Loucy (cell line): ENCODE measurements around the gene GDPD5.
A peak's percentile ranks its signal among the peaks of the same experiment; 100 is the strongest.

Experiments
- H2AFZ ChIP-seq: fragments of 200-600 bp; sonication (generic); 2 replicates; pipeline ENCODE4 v1.6.0; 2016; ENCODE audit warnings: antibody characterized with exemption, mild to moderate bottlenecking, low read length, moderate library complexity
- H3F3A ChIP-seq: fragments of 200-600 bp; 2 replicates; pipeline ENCODE4 v1.6.0; 2016; ENCODE audit warnings: antibody characterized with exemption, low read depth, mild to moderate bottlenecking
- H3K27me3 ChIP-seq: fragments of 200-600 bp; sonication (generic); 2 replicates; pipeline ENCODE4 v1.6.1; 2014; ENCODE audit warnings: low read length, mild to moderate bottlenecking; ENCODE audit not compliant: insufficient read depth, poor library complexity, severe bottlenecking
- H3K36me3 ChIP-seq: fragments of 200-600 bp; sonication (generic); 2 replicates; pipeline ENCODE4 v1.6.1; 2016; ENCODE audit warnings: low read length; ENCODE audit not compliant: insufficient read depth
- H3K4me1 ChIP-seq: fragments of 200-600 bp; sonication (generic); 2 replicates; pipeline ENCODE4 v1.5.1; 2014; ENCODE audit warnings: low read length, mild to moderate bottlenecking; ENCODE audit not compliant: insufficient read depth, poor library complexity, severe bottlenecking
- H3K4me2 ChIP-seq: fragments of 200-600 bp; sonication (generic); 2 replicates; pipeline ENCODE4 v1.6.0; 2014; ENCODE audit warnings: antibody characterized with exemption, low read length, low read depth, mild to moderate bottlenecking; ENCODE audit not compliant: poor library complexity, severe bottlenecking
- H3K4me3 ChIP-seq: fragments of 200-600 bp; sonication (generic); 2 replicates; pipeline ENCODE4 v1.5.1; 2014; ENCODE audit warnings: low read length, mild to moderate bottlenecking, mixed read lengths; ENCODE audit not compliant: poor library complexity, severe bottlenecking
- H3K79me2 ChIP-seq: fragments of 200-600 bp; sonication (generic); 2 replicates; pipeline ENCODE4 v1.6.1; 2014; ENCODE audit warnings: low read length; ENCODE audit not compliant: insufficient read depth
- H3K9ac ChIP-seq: fragments of 200-600 bp; sonication (generic); 2 replicates; pipeline ENCODE4 v1.6.0; 2014; ENCODE audit warnings: mild to moderate bottlenecking, low read depth, low read length, moderate library complexity; ENCODE audit not compliant: poor library complexity, severe bottlenecking
- H3K9me2 ChIP-seq: fragments of 200-600 bp; sonication (generic); replicated peaks from 2 replicates; pipeline ENCODE4 v1.6.1; 2016; ENCODE audit warnings: low read depth, low read length, mixed read lengths
- H3K9me3 ChIP-seq: fragments of 200-600 bp; sonication (generic); 2 replicates; pipeline ENCODE4 v1.6.1; 2014; ENCODE audit warnings: mild to moderate bottlenecking, antibody characterized with exemption, low read length, low read depth; ENCODE audit not compliant: insufficient read depth
- H4K20me1 ChIP-seq: fragments of 200-600 bp; sonication (generic); 2 replicates; pipeline ENCODE4 v1.6.0; 2014; ENCODE audit warnings: antibody characterized with exemption, low read length, mild to moderate bottlenecking; ENCODE audit not compliant: insufficient read depth, poor library complexity, severe bottlenecking
- CTCF ChIP-seq: fragments of 200-600 bp; sonication (generic); conservative IDR thresholded peaks from 2 replicates; pipeline ENCODE4 v1.5.1; 2014; ENCODE audit warnings: mild to moderate bottlenecking, antibody characterized with exemption, low read length
- EZH2phosphoT487 ChIP-seq: fragments of 200-600 bp; IDR thresholded peaks from 2 replicates; pipeline ENCODE4 v1.6.1; 2018; ENCODE audit warnings: antibody characterized with exemption, mild to moderate bottlenecking, moderate library complexity, borderline replicate concordance

GDPD5 gene

GRCh38 chr11:75389276-75389605 lies 136.5 kb downstream of the GDPD5 start:
- H3F3A ChIP-seq = no peaks in the 10 kb centered on the region
- no peaks in the 10 kb centered on the region for H3K79me2 ChIP-seq
- H3K27me3 ChIP-seq = no peaks in the 10 kb centered on the region
- H3K36me3 ChIP-seq = no peaks in the 10 kb centered on the region
- H3K9me2 ChIP-seq = no peaks in the 10 kb centered on the region
- H3K4me2 ChIP-seq = no peak overlapping the region
- no peak overlapping the region for H3K4me3 ChIP-seq
- H3K4me1 ChIP-seq = peaks cover 8% of the 10 kb centered on the region
- TF ChIP-seq CTCF (no peak), EZH2phosphoT487 (no peak)
- H4K20me1 ChIP-seq = no peaks in the 10 kb centered on the region
- H3K9ac ChIP-seq = no peak overlapping the region
- H2AFZ ChIP-seq = peak overlapping the region; percentile 48
- H3K9me3 ChIP-seq = no peaks in the 10 kb centered on the region

GRCh38 chr11:75388386-75389275 lies 137.1 kb downstream of the GDPD5 start:
- Histone ChIP-seq H3K4me3 (peak overlapping the region; percentile 37), H3K79me2 (no peaks in the 10 kb centered on the region), H3K36me3 (no peaks in the 10 kb centered on the region), H3F3A (no peaks in the 10 kb centered on the region), H3K4me2 (peak overlapping the region; percentile 56), H4K20me1 (no peaks in the 10 kb centered on the region), H3K27me3 (no peaks in the 10 kb centered on the region), H3K4me1 (peaks cover 14% of the 10 kb centered on the region), H3K9ac (peak overlapping the region; percentile 45), H2AFZ (peak overlapping the region; percentile 97), H3K9me3 (no peaks in the 10 kb centered on the region), H3K9me2 (no peaks in the 10 kb centered on the region)
- peak; percentile 89 for TF ChIP-seq CTCF
- TF ChIP-seq EZH2phosphoT487 = no peak

DNA sequence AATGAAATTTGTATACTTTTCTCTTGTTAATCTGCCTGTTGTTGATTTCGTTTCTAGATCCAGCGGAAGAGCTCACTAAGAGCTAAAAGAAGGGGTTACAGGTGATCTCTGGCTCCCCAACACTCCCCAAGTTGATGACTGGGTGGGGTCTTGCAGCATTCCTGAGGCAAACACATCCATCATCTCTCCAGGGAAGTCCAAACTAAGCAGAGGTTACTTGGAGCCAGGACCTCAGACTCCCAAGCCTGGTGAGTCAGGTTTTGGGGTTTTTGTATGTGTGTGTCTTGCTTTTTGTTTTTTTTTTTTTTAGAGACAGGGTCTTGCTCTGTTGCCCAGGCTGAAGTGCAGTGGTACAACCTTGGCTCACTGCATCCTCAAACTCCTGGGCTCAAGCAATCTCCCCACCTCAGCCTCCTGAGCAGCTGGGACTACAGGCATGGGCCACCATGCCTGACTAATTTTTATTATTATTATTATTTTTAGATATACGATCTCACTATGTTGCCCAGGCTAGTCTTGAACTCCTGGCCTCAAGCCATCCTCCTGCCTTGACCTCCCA lies 137.9 kb downstream of the GDPD5 start:
- no peak overlapping the region for H3K9ac ChIP-seq
- H3K36me3 ChIP-seq = no peaks in the 10 kb centered on the region
- no peak overlapping the region for H3K4me3 ChIP-seq
- H3K9me3 ChIP-seq = no peaks in the 10 kb centered on the region
- no peaks in the 10 kb centered on the region for H3K27me3 ChIP-seq
- TF ChIP-seq EZH2phosphoT487 (no peak), CTCF (no peak)
- H4K20me1 ChIP-seq = no peaks in the 10 kb centered on the region
- no peak overlapping the region for H2AFZ ChIP-seq
- H3K9me2 ChIP-seq = no peaks in the 10 kb centered on the region
- H3F3A ChIP-seq = no peaks in the 10 kb centered on the region
- no peak overlapping the region for H3K4me2 ChIP-seq
- H3K79me2 ChIP-seq = no peaks in the 10 kb centered on the region
- peaks cover 23% of the 10 kb centered on the region for H3K4me1 ChIP-seq
